Peyer's patch (tissue), 4 donors: Measurements from ENCODE around the gene PHC1. TPM values are rescaled to one million over a fixed set of nuclear protein-coding genes. Genes with fewer than 3 reads are reported as not detected.

ENCODE experiments used
- DNase-seq, 3 donors: peaks; one replicate each; pipeline ENCODE4 v3.0.0-alpha.2; 2017 to 2019
- H3K27ac ChIP-seq, 4 donors: fragments of 200-600 bp; sonication (generic); one replicate each; pipeline ENCODE4 v1.5.1; 2016 to 2019
- H3K27me3 ChIP-seq, 2 donors: fragments of 200-600 bp; sonication (generic); one replicate each; pipeline ENCODE4 v1.5.1; 2019
- H3K36me3 ChIP-seq, 3 donors: fragments of 200-600 bp; sonication (generic); one replicate each; pipeline ENCODE4 v1.5.1; 2016 to 2019
- H3K4me1 ChIP-seq, 4 donors: fragments of 200-600 bp; sonication (generic); one replicate each; pipeline ENCODE4 v1.5.1; 2016 to 2019
- H3K4me3 ChIP-seq, 4 donors: fragments of 200-600 bp; sonication (generic); 1 replicate in 3 of 4; 2 replicates in 1 of 4; pipeline ENCODE4 v1.5.1; 2016 to 2019; ENCODE audit warnings: mild to moderate bottlenecking in 1 of 4
- H3K9me3 ChIP-seq, 4 donors: fragments of 200-600 bp; sonication (generic); one replicate each; pipeline ENCODE4 v1.5.1; 2016 to 2019; ENCODE audit warnings: mild to moderate bottlenecking in 1 of 4
- CTCF ChIP-seq, 6 experiments: fragments of 450-650 bp in 4 of 6; fragments of 200-600 bp in 2 of 6; sonication (generic) in 1 of 6; IDR thresholded peaks; one replicate each; pipeline ENCODE4 v1.5.1; 2017 to 2019; ENCODE audit warnings: antibody characterized with exemption in 6 of 6, mild to moderate bottlenecking in 3 of 6, moderate library complexity in 1 of 6
- POLR2A ChIP-seq, 2 donors: fragments of 450-650 bp; IDR thresholded peaks; one replicate each; pipeline ENCODE4 v1.5.1; 2017; ENCODE audit warnings: antibody characterized with exemption in 2 of 2, mild to moderate bottlenecking in 2 of 2, moderate library complexity in 2 of 2
- total RNA-seq, 4 donors: library from RNA; depleted of rRNA; stranded (reverse); fragments of >200 nt; gene quantifications; one replicate each; pipeline ENCODE4 v1.1.0, GENCODE V29; 2016

PHC1 gene
- total RNA-seq, 4 donors from 2014 or later: 11.2 to 52.8 (median 31.0) TPM

GRCh38 chr12:8903646-8904045 lies 10.7 kb upstream of the PHC1 start:
- Histone ChIP-seq H3K9me3 (no peaks in the 10 kb centered on the region), H3K4me1 (no peaks in the 10 kb centered on the region), H3K27ac (no peak overlapping the region), H3K4me3 (no peak overlapping the region), H3K36me3 (no peaks in the 10 kb centered on the region), H3K27me3 (no peaks in the 10 kb centered on the region)
- DNase-seq: no peak
- TF ChIP-seq POLR2A (IDR thresholded peaks at IDR 0.05) (no peak), CTCF (IDR thresholded peaks at IDR 0.05) (no peak)

GRCh38 chr12:8904665-8905064 lies 9.6 kb upstream of the PHC1 start:
- Histone ChIP-seq H3K27ac (no peak overlapping the region), H3K4me3 (no peak overlapping the region)
- no peak for DNase-seq

GRCh38 chr12:8905546-8905945 lies 8.8 kb upstream of the PHC1 start:
- H3K27ac ChIP-seq: no peak overlapping the region
- DNase-seq: no peak
- TF ChIP-seq POLR2A (IDR thresholded peaks at IDR 0.05) (no peak), CTCF (IDR thresholded peaks at IDR 0.05) (no peak)
- no peaks in the 10 kb centered on the region for H3K9me3 ChIP-seq
- H3K27me3 ChIP-seq: no peaks in the 10 kb centered on the region
- H3K36me3 ChIP-seq: no peaks in the 10 kb centered on the region
- no peak overlapping the region for H3K4me3 ChIP-seq
- H3K4me1 ChIP-seq: no peaks in the 10 kb centered on the region

More at GRCh38 chr12:8904665-8905064, 9.6 kb upstream of the PHC1 start:
- Histone ChIP-seq H3K4me1 (no peaks in the 10 kb centered on the region), H3K36me3 (no peaks in the 10 kb centered on the region), H3K9me3 (no peaks in the 10 kb centered on the region), H3K27me3 (no peaks in the 10 kb centered on the region)
- TF ChIP-seq POLR2A (IDR thresholded peaks at IDR 0.05) (no peak), CTCF (IDR thresholded peaks at IDR 0.05) (no peak)

GRCh38 chr12:8906266-8907180 lies 7.8 kb upstream of the PHC1 start:
- no peak for TF ChIP-seq POLR2A (IDR thresholded peaks at IDR 0.05)
- no peak for TF ChIP-seq CTCF (IDR thresholded peaks at IDR 0.05)
- H3K27ac ChIP-seq: no peak overlapping the region
- no peaks in the 10 kb centered on the region for H3K4me1 ChIP-seq

GRCh38 chr12:8907513-8907912 lies 6.8 kb upstream of the PHC1 start:
- Histone ChIP-seq H3K4me1 (no peaks in the 10 kb centered on the region), H3K27ac (no peak overlapping the region), H3K9me3 (no peaks in the 10 kb centered on the region), H3K36me3 (no peaks in the 10 kb centered on the region), H3K27me3 (no peaks in the 10 kb centered on the region), H3K4me3 (no peak overlapping the region)
- no peak for DNase-seq
- TF ChIP-seq CTCF (IDR thresholded peaks at IDR 0.05) (no peak), POLR2A (IDR thresholded peaks at IDR 0.05) (no peak)

More at GRCh38 chr12:8906266-8907180, 7.8 kb upstream of the PHC1 start:
- Histone ChIP-seq H3K4me3 (no peak overlapping the region), H3K36me3 (no peaks in the 10 kb centered on the region), H3K9me3 (no peaks in the 10 kb centered on the region), H3K27me3 (no peaks in the 10 kb centered on the region)
- no peak for DNase-seq
